HS-27A (cell line): ENCODE data around the gene SLC17A2.

ENCODE experiments used
- DNase-seq: peaks from one replicate; pipeline ENCODE4 v3.0.0-alpha.2; 2012; ENCODE audit warnings: low read depth, missing footprints

The SLC17A2 gene

GRCh38 chr6:25930532-25931410 lies at the start of gene SLC17A2:
Gene SLC17A2, minus strand, starts transcription at chr6:25930691. Its CDS starts 4,895 bp downstream, at chr6:25925796.
- DNase-seq, result no peak

GRCh38 chr6:25975923-25976560 lies 45.6 kb upstream of the SLC17A2 start:
- DNase-seq, result no peak

- DNase-seq, result no peak
These were observed 43.5 kb upstream of the SLC17A2 start for GRCh38 chr6:25973923-25974555.

GRCh38 chr6:25972902-25973301 lies 42.4 kb upstream of the SLC17A2 start:
- DNase-seq, result no peak

- DNase-seq, result no peak
These were observed 41.6 kb upstream of the SLC17A2 start for GRCh38 chr6:25972128-25972527.

- peak; percentile 86 for DNase-seq
These were observed 40.8 kb upstream of the SLC17A2 start for GRCh38 chr6:25971187-25971821.

- no peak for DNase-seq
These were observed 38.3 kb upstream of the SLC17A2 start for GRCh38 chr6:25968769-25969168.

GRCh38 chr6:25966711-25967110 lies 36.2 kb upstream of the SLC17A2 start:
- DNase-seq, result no peak

- no peak for DNase-seq
These were observed 34.6 kb upstream of the SLC17A2 start for GRCh38 chr6:25965058-25965457.

- no peak for DNase-seq
These were observed 33.1 kb upstream of the SLC17A2 start for GRCh38 chr6:25963426-25964123.

- DNase-seq, result peak; percentile 75
These were observed 31.9 kb upstream of the SLC17A2 start, which contains the start of gene TRIM38 for GRCh38 chr6:25962149-25963127. Gene TRIM38, plus strand, starts transcription at chr6:25962802. Its CDS starts 3,721 bp downstream, at chr6:25966523.

GRCh38 chr6:25961619-25962148 lies 31.2 kb upstream of the SLC17A2 start:
- DNase-seq, result no peak

GRCh38 chr6:25960734-25961133 lies 30.2 kb upstream of the SLC17A2 start:
- DNase-seq, result no peak

- no peak for DNase-seq
These were observed 29.5 kb upstream of the SLC17A2 start for GRCh38 chr6:25959890-25960536.

- DNase-seq, result no peak
These were observed 28.2 kb upstream of the SLC17A2 start for GRCh38 chr6:25958700-25959162.

- DNase-seq, result no peak
These were observed 25.7 kb upstream of the SLC17A2 start for GRCh38 chr6:25956226-25956625.

- DNase-seq, result no peak
These were observed 24.3 kb upstream of the SLC17A2 start for GRCh38 chr6:25954756-25955155.

GRCh38 chr6:25953733-25954132 lies 23.2 kb upstream of the SLC17A2 start:
- no peak for DNase-seq

- DNase-seq, result no peak
These were observed 22.0 kb upstream of the SLC17A2 start for GRCh38 chr6:25952535-25952934.
